Loucy (cell line): ENCODE measurements around the gene RTF1.

Source experiments
- EZH2phosphoT487 ChIP-seq: fragments of 200-600 bp; IDR thresholded peaks from 2 replicates; pipeline ENCODE4 v1.6.1; 2018; ENCODE audit warnings: antibody characterized with exemption, mild to moderate bottlenecking, moderate library complexity, borderline replicate concordance
- TF ChIP-seq, protein P1 (sequence below): fragments of 200-600 bp; sonication (generic); conservative IDR thresholded peaks from 2 replicates; pipeline ENCODE4 v1.5.1; 2014; ENCODE audit warnings: mild to moderate bottlenecking, antibody characterized with exemption, low read length

- TF ChIP-seq, protein P1, sequence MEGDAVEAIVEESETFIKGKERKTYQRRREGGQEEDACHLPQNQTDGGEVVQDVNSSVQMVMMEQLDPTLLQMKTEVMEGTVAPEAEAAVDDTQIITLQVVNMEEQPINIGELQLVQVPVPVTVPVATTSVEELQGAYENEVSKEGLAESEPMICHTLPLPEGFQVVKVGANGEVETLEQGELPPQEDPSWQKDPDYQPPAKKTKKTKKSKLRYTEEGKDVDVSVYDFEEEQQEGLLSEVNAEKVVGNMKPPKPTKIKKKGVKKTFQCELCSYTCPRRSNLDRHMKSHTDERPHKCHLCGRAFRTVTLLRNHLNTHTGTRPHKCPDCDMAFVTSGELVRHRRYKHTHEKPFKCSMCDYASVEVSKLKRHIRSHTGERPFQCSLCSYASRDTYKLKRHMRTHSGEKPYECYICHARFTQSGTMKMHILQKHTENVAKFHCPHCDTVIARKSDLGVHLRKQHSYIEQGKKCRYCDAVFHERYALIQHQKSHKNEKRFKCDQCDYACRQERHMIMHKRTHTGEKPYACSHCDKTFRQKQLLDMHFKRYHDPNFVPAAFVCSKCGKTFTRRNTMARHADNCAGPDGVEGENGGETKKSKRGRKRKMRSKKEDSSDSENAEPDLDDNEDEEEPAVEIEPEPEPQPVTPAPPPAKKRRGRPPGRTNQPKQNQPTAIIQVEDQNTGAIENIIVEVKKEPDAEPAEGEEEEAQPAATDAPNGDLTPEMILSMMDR, result no peak
- no peak for TF ChIP-seq EZH2phosphoT487
Observed at GRCh38 chr15:41502795-41503668, 86.1 kb downstream of the RTF1 start.
